GM12801 (cell line): ENCODE data around the gene GPAT3.

ENCODE experiments used
- TF ChIP-seq, protein P1 (sequence below): IDR thresholded peaks from one replicate; pipeline ENCODE4 v1.5.1; 2011; ENCODE audit warnings: control low read depth; ENCODE audit not compliant: insufficient read length; ENCODE audit errors: extremely low read depth

Gene GPAT3

GRCh38 chr4:83558680-83559079 is 22.8 kb downstream of the GPAT3 start:
- TF ChIP-seq, protein P1, sequence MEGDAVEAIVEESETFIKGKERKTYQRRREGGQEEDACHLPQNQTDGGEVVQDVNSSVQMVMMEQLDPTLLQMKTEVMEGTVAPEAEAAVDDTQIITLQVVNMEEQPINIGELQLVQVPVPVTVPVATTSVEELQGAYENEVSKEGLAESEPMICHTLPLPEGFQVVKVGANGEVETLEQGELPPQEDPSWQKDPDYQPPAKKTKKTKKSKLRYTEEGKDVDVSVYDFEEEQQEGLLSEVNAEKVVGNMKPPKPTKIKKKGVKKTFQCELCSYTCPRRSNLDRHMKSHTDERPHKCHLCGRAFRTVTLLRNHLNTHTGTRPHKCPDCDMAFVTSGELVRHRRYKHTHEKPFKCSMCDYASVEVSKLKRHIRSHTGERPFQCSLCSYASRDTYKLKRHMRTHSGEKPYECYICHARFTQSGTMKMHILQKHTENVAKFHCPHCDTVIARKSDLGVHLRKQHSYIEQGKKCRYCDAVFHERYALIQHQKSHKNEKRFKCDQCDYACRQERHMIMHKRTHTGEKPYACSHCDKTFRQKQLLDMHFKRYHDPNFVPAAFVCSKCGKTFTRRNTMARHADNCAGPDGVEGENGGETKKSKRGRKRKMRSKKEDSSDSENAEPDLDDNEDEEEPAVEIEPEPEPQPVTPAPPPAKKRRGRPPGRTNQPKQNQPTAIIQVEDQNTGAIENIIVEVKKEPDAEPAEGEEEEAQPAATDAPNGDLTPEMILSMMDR: no peak

DNA sequence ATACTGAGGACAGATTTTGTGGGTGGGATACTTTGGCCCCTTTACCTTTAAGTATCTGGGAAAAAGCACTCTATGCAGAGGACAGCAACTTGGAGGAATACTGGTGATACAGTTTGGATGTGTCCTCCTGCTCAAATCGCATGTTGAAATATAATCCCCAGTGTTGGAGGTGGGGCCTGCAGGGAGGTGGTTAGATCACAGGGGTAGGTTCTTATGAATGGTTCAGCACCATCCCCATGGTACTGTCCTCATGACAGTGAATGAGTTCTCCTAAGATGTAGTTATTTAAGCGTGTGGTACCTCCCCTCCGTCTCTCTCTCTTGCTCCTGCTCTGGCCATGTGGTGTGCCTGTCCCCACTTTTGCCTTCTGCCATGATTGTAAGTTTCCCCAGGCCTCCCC is 24.6 kb downstream of the GPAT3 start:
- TF ChIP-seq, protein P1: no peak

DNA sequence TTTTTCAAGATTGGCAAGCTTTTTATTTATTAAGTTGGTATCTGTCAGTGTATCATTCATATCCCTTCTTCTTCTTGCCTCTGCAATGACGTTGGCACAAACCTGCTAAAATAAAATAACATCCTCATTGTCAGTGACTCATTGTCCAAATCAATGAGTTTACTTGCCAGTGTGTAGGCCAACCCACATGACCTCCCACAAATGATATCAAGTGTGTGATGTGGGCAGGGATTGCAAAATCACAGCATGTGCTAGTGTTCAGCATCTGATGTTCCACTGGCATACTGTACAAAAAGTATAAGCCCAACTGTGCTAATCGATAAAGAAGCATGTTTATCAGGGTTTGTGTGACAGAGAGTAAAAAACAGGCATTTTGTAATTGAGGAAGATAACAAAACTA is 25.5 kb downstream of the GPAT3 start:
- TF ChIP-seq, protein P1: no peak

DNA sequence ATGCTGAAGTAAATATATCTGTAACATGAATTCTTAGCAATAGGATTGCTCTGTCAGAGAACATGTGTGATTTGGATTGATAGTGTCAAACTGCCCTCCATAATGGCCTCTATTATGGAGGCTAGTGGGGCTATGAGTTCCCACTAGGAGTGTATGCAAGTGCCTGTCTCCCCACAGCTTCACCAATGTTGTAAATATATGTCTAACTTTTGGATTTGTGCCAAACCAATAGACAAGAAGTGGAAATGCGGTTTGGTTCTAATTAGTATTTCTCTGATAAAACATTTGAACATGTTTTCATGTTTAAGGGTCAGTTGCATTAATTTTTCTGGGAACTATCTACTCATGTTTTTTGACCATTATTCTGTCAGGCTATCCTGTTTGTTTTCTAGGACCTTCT is 28.1 kb downstream of the GPAT3 start:
- TF ChIP-seq, protein P1: no peak

DNA sequence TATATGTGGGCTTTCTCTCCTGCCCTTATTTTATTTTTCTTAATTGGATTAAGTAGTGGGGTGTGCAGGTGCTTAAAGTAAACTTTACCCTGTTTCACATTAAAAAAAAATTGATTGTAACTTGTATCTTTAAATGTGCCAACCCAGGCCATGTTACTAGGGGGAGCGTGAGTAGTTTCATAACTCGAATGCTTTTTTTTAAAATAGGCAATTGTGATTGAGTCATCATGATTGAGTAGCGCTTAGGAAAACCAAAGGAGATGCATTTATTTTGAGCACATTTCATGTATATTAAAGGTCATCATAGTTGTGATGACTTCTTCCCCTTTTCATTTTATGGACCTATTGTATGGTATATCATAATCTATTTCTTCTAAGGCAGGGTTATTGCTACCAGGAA is 32.2 kb downstream of the GPAT3 start:
- TF ChIP-seq, protein P1: no peak

- TF ChIP-seq, protein P1: no peak
Measured at GRCh38 chr4:83569429-83569828, 33.5 kb downstream of the GPAT3 start.

DNA sequence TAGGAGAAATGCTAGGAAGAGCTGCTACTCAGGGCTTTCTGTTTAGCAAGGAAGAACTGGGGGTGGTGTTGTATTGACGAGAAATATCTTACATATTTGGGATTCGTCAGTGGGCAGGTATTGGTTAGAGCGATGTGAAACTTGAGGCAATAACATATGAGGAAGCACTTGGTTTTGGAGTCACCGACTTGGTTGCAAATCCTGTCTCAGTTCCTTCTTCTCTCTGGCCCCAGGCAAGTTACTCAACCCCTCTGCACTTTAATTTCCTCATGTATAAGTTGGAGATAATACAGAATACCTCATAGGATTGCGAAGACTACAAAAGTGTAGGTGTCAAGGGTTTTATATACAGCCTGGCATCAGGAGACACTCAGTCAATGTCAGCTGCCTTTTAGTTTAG is 34.1 kb downstream of the GPAT3 start:
- TF ChIP-seq, protein P1: no peak

DNA sequence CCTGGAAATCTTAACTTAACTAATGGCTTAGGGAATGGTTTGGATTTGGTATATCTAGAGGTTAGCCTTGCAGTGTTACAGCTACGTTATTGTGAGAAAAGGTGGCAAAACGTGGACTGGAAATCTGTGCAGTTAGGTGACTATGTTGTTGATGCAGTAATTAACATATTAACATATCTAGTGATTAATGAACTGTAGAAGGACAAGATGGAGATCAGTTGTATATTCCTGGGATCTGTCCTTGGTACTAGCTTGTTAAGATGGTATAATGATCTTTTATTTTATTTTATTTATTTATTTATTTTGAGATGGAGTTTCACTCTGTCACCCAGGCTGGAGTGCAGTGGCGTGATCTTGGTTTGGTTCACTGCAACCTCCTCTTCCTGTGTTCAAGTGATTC is 36.9 kb downstream of the GPAT3 start:
- TF ChIP-seq, protein P1: no peak
